ENCODE measurements around the gene DLX3. TPM values are rescaled to one million over a fixed set of nuclear protein-coding genes. Genes with fewer than 3 reads are reported as not detected.

The DLX3 gene
- total RNA-seq, 3 donors from 2014 or later (not counting 1 experiment from before 2014, with no cell fraction given), result not detected

DNA sequence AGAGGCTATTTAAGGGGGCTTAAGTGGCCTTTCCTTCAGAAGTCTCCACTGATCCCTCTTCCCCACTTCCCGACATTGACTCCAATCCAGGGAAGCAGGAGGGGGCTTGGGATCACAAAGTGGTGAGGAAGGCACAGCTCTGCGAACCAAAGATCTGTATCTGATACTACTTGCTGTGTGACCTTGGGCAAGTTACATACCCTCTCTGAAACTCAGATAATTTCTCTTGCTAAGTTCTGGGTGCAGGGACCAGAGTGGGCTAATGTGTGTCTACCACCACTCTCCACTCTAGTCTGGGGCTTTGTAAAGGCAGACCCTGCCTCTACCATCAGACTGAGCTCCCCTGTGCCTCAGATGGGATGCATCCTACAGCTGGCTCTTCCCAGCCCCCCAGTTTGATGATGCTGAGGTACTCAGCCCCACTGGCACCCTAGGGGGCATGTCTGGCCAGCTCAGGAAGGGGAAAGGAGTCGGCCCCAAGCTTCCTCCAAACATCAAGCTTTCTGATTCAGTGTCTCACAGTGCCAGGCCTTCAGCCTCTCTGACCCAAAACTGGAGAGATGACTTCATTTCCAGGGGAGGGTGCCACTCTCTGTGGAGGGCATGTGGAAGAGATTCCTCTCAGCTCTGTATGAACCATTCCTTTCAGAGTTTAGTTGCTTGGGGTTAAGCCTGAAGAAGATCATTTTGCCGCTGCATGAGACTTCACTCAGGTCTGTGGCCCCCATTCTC is 15.1 kb downstream of the DLX3 start:
- Mint-ChIP-seq H3K36me3 (no peaks in the 10 kb centered on the region), H3K4me3 (no peak overlapping the region), H3K27ac (no peak overlapping the region), H3K4me1 (no peaks in the 10 kb centered on the region), H3K27me3 (ENCODE audit: low read depth in 2 of 2) (peaks cover 48 to 53% of the 10 kb centered on the region in 2 donors), H3K9me3 (no peaks in the 10 kb centered on the region)
- no peak for ATAC-seq
- Histone ChIP-seq H3K4me3 (ENCODE audit: low read length) (no peak overlapping the region), H3K27me3 (ENCODE audit: control insufficient read depth, insufficient read depth, low read length) (peaks cover 7% of the 10 kb centered on the region), H3K4me1 (ENCODE audit: control insufficient read depth, insufficient read depth, low read length) (no peaks in the 10 kb centered on the region), H3K36me3 (ENCODE audit: control insufficient read depth, insufficient read depth, low read length) (no peaks in the 10 kb centered on the region), H3K9me3 (ENCODE audit: control insufficient read depth, insufficient read depth, low read length) (no peaks in the 10 kb centered on the region), H3K27ac (ENCODE audit: low read length) (no peak overlapping the region)
- no peak for DNase-seq
- intact Hi-C loops (cut with micrococcal nuclease), result no loop called here
- WGBS (ENCODE audit: insufficient coverage), result 76% methylated on average over 4 of the region's 4 CpGs
- TF ChIP-seq, protein P1, sequence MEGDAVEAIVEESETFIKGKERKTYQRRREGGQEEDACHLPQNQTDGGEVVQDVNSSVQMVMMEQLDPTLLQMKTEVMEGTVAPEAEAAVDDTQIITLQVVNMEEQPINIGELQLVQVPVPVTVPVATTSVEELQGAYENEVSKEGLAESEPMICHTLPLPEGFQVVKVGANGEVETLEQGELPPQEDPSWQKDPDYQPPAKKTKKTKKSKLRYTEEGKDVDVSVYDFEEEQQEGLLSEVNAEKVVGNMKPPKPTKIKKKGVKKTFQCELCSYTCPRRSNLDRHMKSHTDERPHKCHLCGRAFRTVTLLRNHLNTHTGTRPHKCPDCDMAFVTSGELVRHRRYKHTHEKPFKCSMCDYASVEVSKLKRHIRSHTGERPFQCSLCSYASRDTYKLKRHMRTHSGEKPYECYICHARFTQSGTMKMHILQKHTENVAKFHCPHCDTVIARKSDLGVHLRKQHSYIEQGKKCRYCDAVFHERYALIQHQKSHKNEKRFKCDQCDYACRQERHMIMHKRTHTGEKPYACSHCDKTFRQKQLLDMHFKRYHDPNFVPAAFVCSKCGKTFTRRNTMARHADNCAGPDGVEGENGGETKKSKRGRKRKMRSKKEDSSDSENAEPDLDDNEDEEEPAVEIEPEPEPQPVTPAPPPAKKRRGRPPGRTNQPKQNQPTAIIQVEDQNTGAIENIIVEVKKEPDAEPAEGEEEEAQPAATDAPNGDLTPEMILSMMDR (IDR thresholded peaks at IDR 0.05), result no peak

GRCh38 chr17:49978501-49978900 is 16.5 kb downstream of the DLX3 start:
- no peaks in the 10 kb centered on the region for H3K4me1 ChIP-seq (ENCODE audit: control insufficient read depth, insufficient read depth, low read length)
- H3K4me1 Mint-ChIP-seq, result no peaks in the 10 kb centered on the region
- TF ChIP-seq, protein P1 (IDR thresholded peaks at IDR 0.05), result no peak
- no peaks in the 10 kb centered on the region for H3K36me3 Mint-ChIP-seq
- H3K9me3 ChIP-seq (ENCODE audit: control insufficient read depth, insufficient read depth, low read length), result no peaks in the 10 kb centered on the region
- no peaks in the 10 kb centered on the region for H3K36me3 ChIP-seq (ENCODE audit: control insufficient read depth, insufficient read depth, low read length)
- 49% methylated on average over 12 of the region's 13 CpGs for WGBS (ENCODE audit: insufficient coverage)
- no peak for DNase-seq
- peaks cover 50 to 52% of the 10 kb centered on the region in 2 donors for H3K27me3 Mint-ChIP-seq (ENCODE audit: low read depth in 2 of 2)
- H3K9me3 Mint-ChIP-seq, result no peaks in the 10 kb centered on the region
- intact Hi-C loops (cut with micrococcal nuclease), result no loop called here
- H3K27ac ChIP-seq (ENCODE audit: low read length), result no peak overlapping the region
- H3K27me3 ChIP-seq (ENCODE audit: control insufficient read depth, insufficient read depth, low read length), result peaks cover 17% of the 10 kb centered on the region
- ATAC-seq, result no peak
- no peak overlapping the region for H3K4me3 ChIP-seq (ENCODE audit: low read length)
- no peak overlapping the region for H3K27ac Mint-ChIP-seq
- no peak overlapping the region for H3K4me3 Mint-ChIP-seq

- no peaks in the 10 kb centered on the region for H3K9me3 Mint-ChIP-seq
- H3K4me1 Mint-ChIP-seq, result peaks cover 0 to 4% of the 10 kb centered on the region in 2 donors
- ATAC-seq (no peak), DNase-seq (no peak)
- no peaks in the 10 kb centered on the region for H3K9me3 ChIP-seq (ENCODE audit: control insufficient read depth, insufficient read depth, low read length)
- no peaks in the 10 kb centered on the region for H3K36me3 Mint-ChIP-seq
- H3K4me1 ChIP-seq (ENCODE audit: control insufficient read depth, insufficient read depth, low read length), result peaks cover 3% of the 10 kb centered on the region
- H3K4me3 ChIP-seq (ENCODE audit: low read length), result no peak overlapping the region
- H3K27ac ChIP-seq (ENCODE audit: low read length), result no peak overlapping the region
- H3K27ac Mint-ChIP-seq, result no peak overlapping the region
- no peak overlapping the region for H3K4me3 Mint-ChIP-seq
- H3K36me3 ChIP-seq (ENCODE audit: control insufficient read depth, insufficient read depth, low read length), result no peaks in the 10 kb centered on the region
- 74% methylated on average over 4 of the region's 7 CpGs for WGBS (ENCODE audit: insufficient coverage)
- H3K27me3 ChIP-seq (ENCODE audit: control insufficient read depth, insufficient read depth, low read length), result peaks cover 25% of the 10 kb centered on the region
- TF ChIP-seq, protein P1 (IDR thresholded peaks at IDR 0.05), result no peak
- H3K27me3 Mint-ChIP-seq (ENCODE audit: low read depth in 2 of 2), result peaks cover 50 to 59% of the 10 kb centered on the region in 2 donors
- intact Hi-C loops (cut with micrococcal nuclease), result no loop called here
These were observed 17.3 kb downstream of the DLX3 start for GRCh38 chr17:49977463-49978389.
